PFSK-1 (cell line): ENCODE results near the gene VPS13A.

Experiments
- FOXP2 ChIP-seq: optimal IDR thresholded peaks from 2 replicates; pipeline ENCODE3; 2011; ENCODE audit warnings: borderline replicate concordance, control low read depth, inconsistent platforms; ENCODE audit not compliant: insufficient read depth; ENCODE audit errors: extremely low read length, extremely low read depth
- POLR2AphosphoS5 ChIP-seq: IDR thresholded peaks from 2 replicates; pipeline ENCODE4 v1.6.1; 2012; ENCODE audit warnings: low read depth, mild to moderate bottlenecking, control low read depth, low read length, moderate library complexity
- REST ChIP-seq, 2 experiments: IDR thresholded peaks; 2 replicates each; pipeline versions ENCODE4 v1.6.1 to v1.8.0; 2011 to 2012; ENCODE audit warnings: low read depth in 2 of 2, low read length in 2 of 2, control low read depth in 1 of 2, inconsistent platforms in 1 of 2, mild to moderate bottlenecking in 1 of 2, moderate library complexity in 1 of 2; ENCODE audit not compliant: insufficient read depth in 1 of 2
- SIN3A ChIP-seq: IDR thresholded peaks from 2 replicates; pipeline ENCODE4 v1.6.1; 2012; ENCODE audit warnings: mild to moderate bottlenecking, low read length, moderate library complexity, borderline replicate concordance; ENCODE audit not compliant: insufficient read depth
- TAF1 ChIP-seq: IDR thresholded peaks from 2 replicates; pipeline ENCODE4 v1.6.1; 2012; ENCODE audit warnings: low read length, control low read depth, borderline replicate concordance; ENCODE audit not compliant: insufficient read depth

The VPS13A gene

DNA sequence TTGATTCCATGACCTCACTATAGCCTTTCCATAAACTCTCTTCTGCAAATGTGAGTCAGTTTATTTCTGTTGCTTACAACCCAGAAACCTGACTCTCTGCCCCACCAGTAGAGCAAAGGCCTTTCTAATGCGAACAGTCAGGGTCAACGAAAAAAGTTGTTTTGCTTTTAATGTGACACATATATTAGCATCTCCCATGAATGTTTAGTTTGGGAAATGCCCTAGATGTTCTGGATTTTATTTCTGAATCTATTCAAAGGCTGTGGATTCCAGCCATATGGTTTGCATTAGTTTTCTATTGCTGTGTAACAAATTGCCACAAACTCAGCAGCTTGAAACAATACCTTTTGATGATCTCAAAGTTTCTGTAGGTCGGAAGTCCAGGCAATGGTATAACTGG, 277.3 kb downstream of the VPS13A start:
- TF ChIP-seq SIN3A (no peak), TAF1 (no peak), REST (IDR thresholded peaks at IDR 0.05; ENCODE audit: insufficient read depth in 1 of 2, low read depth in 2 of 2, low read length in 2 of 2) (no peak), FOXP2 (no peak)

- TF ChIP-seq POLR2AphosphoS5 (no peak), TAF1 (no peak), REST (IDR thresholded peaks at IDR 0.05; ENCODE audit: insufficient read depth in 1 of 2, low read depth in 2 of 2, low read length in 2 of 2) (no peak), FOXP2 (no peak), SIN3A (no peak)
Observed at GRCh38 chr9:77455312-77455927, 278.1 kb downstream of the VPS13A start.

DNA sequence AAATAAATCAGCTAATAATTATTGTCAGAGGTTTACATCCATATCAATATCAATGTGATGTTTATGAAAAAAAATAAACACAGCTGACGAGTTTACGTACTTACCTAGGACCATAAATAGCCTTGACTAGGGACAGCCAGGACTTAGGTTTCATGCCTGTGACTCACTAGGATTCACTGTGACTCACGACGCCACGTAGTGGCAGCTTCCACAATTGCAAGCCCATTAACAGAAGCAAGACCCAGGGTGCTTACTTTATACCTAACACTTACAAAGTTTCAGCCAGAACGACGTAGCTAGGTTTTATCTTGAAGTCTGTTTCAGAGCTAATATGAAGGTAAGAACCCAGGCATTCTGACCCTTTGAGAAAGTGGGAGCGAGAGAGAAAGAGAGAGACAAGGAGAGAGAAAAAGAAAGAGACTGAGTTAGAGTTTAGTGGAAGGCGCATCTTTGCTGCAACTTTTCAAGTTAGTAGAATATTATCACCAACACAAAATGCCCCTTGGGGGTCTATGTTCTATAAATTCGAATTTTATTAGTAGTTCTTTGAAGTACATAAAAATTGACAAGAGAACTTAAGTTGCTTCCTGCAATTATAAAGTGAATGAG, 279.6 kb downstream of the VPS13A start:
- TF ChIP-seq POLR2AphosphoS5: no peak
- TF ChIP-seq FOXP2: no peak
- no peak for TF ChIP-seq REST (IDR thresholded peaks at IDR 0.05; ENCODE audit: insufficient read depth in 1 of 2, low read depth in 2 of 2, low read length in 2 of 2)

DNA sequence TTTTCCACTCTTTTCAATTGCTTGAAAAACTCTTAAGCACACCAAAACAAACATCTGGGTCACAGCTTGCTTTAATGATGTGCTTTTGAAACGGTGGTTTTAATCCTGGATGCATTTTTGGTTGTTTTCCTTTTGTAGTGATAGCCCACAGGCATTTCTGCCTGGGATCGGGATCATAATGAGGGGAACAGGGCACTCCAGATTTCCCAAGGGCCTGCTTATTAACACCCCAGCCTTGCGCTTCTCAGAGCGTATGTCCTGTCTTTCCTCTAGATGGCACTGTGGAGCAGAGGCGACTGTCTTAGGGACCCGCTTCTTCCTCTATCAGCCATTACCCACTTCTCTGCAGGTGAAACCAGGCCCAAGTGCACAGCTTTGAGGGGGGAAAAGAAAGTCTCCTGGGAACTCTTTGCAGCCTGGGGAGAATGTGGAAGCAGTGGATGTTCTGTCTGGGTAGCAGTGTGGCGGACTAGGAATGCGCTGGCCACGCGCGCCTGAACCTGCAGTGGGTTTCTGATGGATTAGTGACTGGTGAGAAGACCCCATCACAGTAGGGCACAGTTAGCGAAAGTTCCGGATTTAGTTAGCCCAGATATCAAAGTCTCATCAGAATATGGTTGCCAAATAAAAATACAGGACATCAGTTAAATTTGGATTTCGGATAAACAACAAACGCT, 280.7 kb downstream of the VPS13A start:
- no peak for TF ChIP-seq REST (IDR thresholded peaks at IDR 0.05; ENCODE audit: insufficient read depth in 1 of 2, low read depth in 2 of 2, low read length in 2 of 2)
- no peak for TF ChIP-seq FOXP2
- no peak for TF ChIP-seq POLR2AphosphoS5
- no peak for TF ChIP-seq SIN3A
- TF ChIP-seq TAF1: no peak
